Measurements from ENCODE around the gene NEUROG2. TPM values are rescaled to one million over a fixed set of nuclear protein-coding genes. Genes with fewer than 3 reads are reported as not detected.
"Not testable (repeated sequence)": the region's sequence is repeated elsewhere in the genome, so short reads cannot be mapped to it uniquely, and the experiment has no call there.

Gene NEUROG2
- polyA plus RNA-seq (ENCODE audit: insufficient read length in 4 of 4), result not detected

- no peak for DNase-seq (ENCODE audit: low read depth in 4 of 4, low spot score in 3 of 4)
Observed at GRCh38 chr4:112516066-112516470, at the start of gene NEUROG2. TSS of gene NEUROG2 (minus strand) at chr4:112516180. CDS start at chr4:112515475, 705 bp downstream.

- no peak for DNase-seq (ENCODE audit: low read depth in 4 of 4, low spot score in 3 of 4)
Observed at GRCh38 chr4:112564706-112565270, 48.8 kb upstream of the NEUROG2 start.

- DNase-seq (ENCODE audit: low read depth in 4 of 4, low spot score in 3 of 4), result no peak
Observed at GRCh38 chr4:112563431-112564200, 47.6 kb upstream of the NEUROG2 start.

- no peak for DNase-seq (ENCODE audit: low read depth in 4 of 4, low spot score in 3 of 4)
Observed at GRCh38 chr4:112562254-112562879, 46.4 kb upstream of the NEUROG2 start.

GRCh38 chr4:112560084-112560483 is 44.1 kb upstream of the NEUROG2 start:
- no peak for DNase-seq (ENCODE audit: low read depth in 4 of 4, low spot score in 3 of 4)

GRCh38 chr4:112559053-112559452 is 43.1 kb upstream of the NEUROG2 start:
- no peak for DNase-seq (ENCODE audit: low read depth in 4 of 4, low spot score in 3 of 4)

- no peak for DNase-seq (ENCODE audit: low read depth in 4 of 4, low spot score in 3 of 4)
Observed at GRCh38 chr4:112557676-112558411, 41.9 kb upstream of the NEUROG2 start.

GRCh38 chr4:112554271-112554670 is 38.3 kb upstream of the NEUROG2 start:
- not testable (repeated sequence) for DNase-seq (ENCODE audit: low read depth in 4 of 4, low spot score in 3 of 4)

- no peak for DNase-seq (ENCODE audit: low read depth in 4 of 4, low spot score in 3 of 4)
Observed at GRCh38 chr4:112552668-112553067, 36.7 kb upstream of the NEUROG2 start.

- DNase-seq (ENCODE audit: low read depth in 4 of 4, low spot score in 3 of 4), result no peak
Observed at GRCh38 chr4:112550728-112551127, 34.7 kb upstream of the NEUROG2 start.

GRCh38 chr4:112546476-112546875 is 30.5 kb upstream of the NEUROG2 start:
- no peak for DNase-seq (ENCODE audit: low read depth in 4 of 4, low spot score in 3 of 4)

GRCh38 chr4:112545346-112545745 is 29.4 kb upstream of the NEUROG2 start:
- no peak for DNase-seq (ENCODE audit: low read depth in 4 of 4, low spot score in 3 of 4)

- DNase-seq (ENCODE audit: low read depth in 4 of 4, low spot score in 3 of 4), result no peak
Observed at GRCh38 chr4:112540695-112541094, 24.7 kb upstream of the NEUROG2 start.

- DNase-seq (ENCODE audit: low read depth in 4 of 4, low spot score in 3 of 4), result no peak
Observed at GRCh38 chr4:112536123-112536522, 20.1 kb upstream of the NEUROG2 start.

- no peak for DNase-seq (ENCODE audit: low read depth in 4 of 4, low spot score in 3 of 4)
Observed at GRCh38 chr4:112532267-112532666, 16.3 kb upstream of the NEUROG2 start.

GRCh38 chr4:112531146-112531545 is 15.2 kb upstream of the NEUROG2 start:
- no peak for DNase-seq (ENCODE audit: low read depth in 4 of 4, low spot score in 3 of 4)

GRCh38 chr4:112526061-112526460 is 10.1 kb upstream of the NEUROG2 start:
- DNase-seq (ENCODE audit: low read depth in 4 of 4, low spot score in 3 of 4), result no peak

- DNase-seq (ENCODE audit: low read depth in 4 of 4, low spot score in 3 of 4), result no peak
Observed at GRCh38 chr4:112523764-112524505, 8.0 kb upstream of the NEUROG2 start.

- no peak for DNase-seq (ENCODE audit: low read depth in 4 of 4, low spot score in 3 of 4)
Observed at GRCh38 chr4:112523008-112523721, 7.2 kb upstream of the NEUROG2 start.

- not testable (repeated sequence) for DNase-seq (ENCODE audit: low read depth in 4 of 4, low spot score in 3 of 4)
Observed at GRCh38 chr4:112522431-112522830, 6.5 kb upstream of the NEUROG2 start.

Data from right renal pelvis (tissue), 4 donors.